SK-N-SH treated with all-trans-retinoic acid at 6 μM for 48 hours (cell line): ENCODE measurements around the gene PIK3R6.

Experiments used
- CSDC2 ChIP-seq: fragments of 250-450 bp; sonication (Bioruptor Pico); IDR thresholded peaks from 2 replicates; pipeline ENCODE4 v1.5.0; 2020; ENCODE audit warnings: mild to moderate bottlenecking, moderate library complexity
- ESRRG ChIP-seq: fragments of 250-450 bp; sonication (Bioruptor Pico); IDR thresholded peaks from 2 replicates; pipeline ENCODE4 v1.6.1; 2021; ENCODE audit warnings: mild to moderate bottlenecking
- TCF4 ChIP-seq: fragments of 250-450 bp; sonication (Bioruptor Pico); IDR thresholded peaks from 2 replicates; pipeline ENCODE4 v1.8.0; 2021; ENCODE audit warnings: mild to moderate bottlenecking, moderate library complexity, borderline replicate concordance
- ZFP30 ChIP-seq: fragments of 450-650 bp; formaldehyde crosslinking; IDR thresholded peaks from 2 replicates; pipeline ENCODE4 v1.5.0; 2022; ENCODE audit warnings: mild to moderate bottlenecking, moderate library complexity
- TF ChIP-seq, protein P1 (sequence below): fragments of 250-450 bp; sonication (Bioruptor Pico); IDR thresholded peaks from 2 replicates; pipeline ENCODE4 v1.8.0; 2021; ENCODE audit warnings: low read depth, mild to moderate bottlenecking, moderate library complexity, borderline replicate concordance

DNA sequence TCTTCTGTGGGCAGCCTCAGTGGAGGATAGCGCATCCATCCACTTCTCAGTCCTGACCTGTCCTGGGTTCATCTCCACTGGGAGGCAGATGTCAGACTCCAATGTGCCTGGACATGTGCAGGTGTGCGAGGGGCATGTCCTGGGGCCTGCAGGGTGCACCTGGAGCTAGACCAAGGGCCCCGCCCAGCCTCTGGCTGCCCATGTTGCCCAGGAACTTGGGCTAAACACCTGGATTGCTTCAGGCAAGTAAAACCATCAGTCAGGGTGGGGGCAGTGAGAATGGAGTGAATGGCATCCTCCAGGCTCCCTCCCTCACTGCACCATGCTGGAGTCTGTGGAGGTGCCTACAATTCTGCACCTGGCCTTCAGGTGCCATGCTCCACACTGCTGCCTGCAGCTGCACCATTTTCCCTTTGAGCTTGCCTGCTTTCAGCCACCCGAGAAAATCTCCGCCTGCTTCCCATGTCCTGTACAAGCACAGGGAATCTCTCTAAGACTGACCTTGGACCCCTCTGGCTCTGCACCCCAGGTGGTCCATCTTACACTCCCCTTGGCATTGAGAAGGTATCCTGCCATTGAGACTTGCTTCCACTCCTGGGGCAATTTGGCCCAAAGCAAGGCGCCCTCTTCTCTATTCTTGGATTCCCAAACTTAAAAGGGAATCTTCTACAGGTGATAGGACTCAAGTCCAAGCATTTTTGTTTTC, 66.2 kb downstream of the PIK3R6 start:
- TF ChIP-seq ESRRG (CRISPR knock-in tag) (no peak), TCF4 (no peak), CSDC2 (CRISPR knock-in tag) (no peak), ZFP30 (CRISPR knock-in tag) (no peak)
- TF ChIP-seq, protein P1, sequence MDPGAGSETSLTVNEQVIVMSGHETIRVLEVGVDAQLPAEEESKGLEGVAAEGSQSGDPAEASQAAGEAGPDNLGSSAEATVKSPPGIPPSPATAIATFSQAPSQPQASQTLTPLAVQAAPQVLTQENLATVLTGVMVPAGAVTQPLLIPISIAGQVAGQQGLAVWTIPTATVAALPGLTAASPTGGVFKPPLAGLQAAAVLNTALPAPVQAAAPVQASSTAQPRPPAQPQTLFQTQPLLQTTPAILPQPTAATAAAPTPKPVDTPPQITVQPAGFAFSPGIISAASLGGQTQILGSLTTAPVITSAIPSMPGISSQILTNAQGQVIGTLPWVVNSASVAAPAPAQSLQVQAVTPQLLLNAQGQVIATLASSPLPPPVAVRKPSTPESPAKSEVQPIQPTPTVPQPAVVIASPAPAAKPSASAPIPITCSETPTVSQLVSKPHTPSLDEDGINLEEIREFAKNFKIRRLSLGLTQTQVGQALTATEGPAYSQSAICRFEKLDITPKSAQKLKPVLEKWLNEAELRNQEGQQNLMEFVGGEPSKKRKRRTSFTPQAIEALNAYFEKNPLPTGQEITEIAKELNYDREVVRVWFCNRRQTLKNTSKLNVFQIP: no peak
